GM21423 (cell line): ENCODE results near the gene RAPSN.

Source experiments
- ATAC-seq: cut with Tn5 transposase; IDR thresholded peaks from one replicate; pipeline ENCODE4 v1.9.1; 2021; ENCODE audit warnings: mild to moderate bottlenecking, moderate library complexity; ENCODE audit not compliant: unreplicated experiment

The RAPSN gene

GRCh38 chr11:47448566-47449427, at the start of gene RAPSN:
RAPSN (minus strand) TSS chr11:47449136; CDS start chr11:47448964, 172 bp downstream.
- ATAC-seq = no peak

- ATAC-seq = no peak
These were observed 49.2 kb upstream of the RAPSN start for GRCh38 chr11:47498149-47498548.

GRCh38 chr11:47496808-47497207, 47.9 kb upstream of the RAPSN start:
- ATAC-seq = no peak

- no peak for ATAC-seq
These were observed 46.9 kb upstream of the RAPSN start for GRCh38 chr11:47495856-47496217.

GRCh38 chr11:47495011-47495855, 46.3 kb upstream of the RAPSN start:
- no peak for ATAC-seq

GRCh38 chr11:47489395-47489755, 40.4 kb upstream of the RAPSN start:
- no peak for ATAC-seq

GRCh38 chr11:47488674-47489394, 39.9 kb upstream of the RAPSN start:
- ATAC-seq = no peak

GRCh38 chr11:47488111-47488510, 39.2 kb upstream of the RAPSN start:
- no peak for ATAC-seq

- no peak for ATAC-seq
These were observed 38.5 kb upstream of the RAPSN start for GRCh38 chr11:47487421-47487820.

GRCh38 chr11:47485107-47485506, 36.2 kb upstream of the RAPSN start:
- no peak for ATAC-seq

- no peak for ATAC-seq
These were observed 34.5 kb upstream of the RAPSN start for GRCh38 chr11:47483457-47483856.

- no peak for ATAC-seq
These were observed 31.8 kb upstream of the RAPSN start for GRCh38 chr11:47480762-47481161.

GRCh38 chr11:47478651-47479329, 29.9 kb upstream of the RAPSN start:
- no peak for ATAC-seq

GRCh38 chr11:47477753-47478152, 28.8 kb upstream of the RAPSN start:
- no peak for ATAC-seq

- ATAC-seq = no peak
These were observed 28.4 kb upstream of the RAPSN start for GRCh38 chr11:47477323-47477722.

- ATAC-seq = no peak
These were observed 21.7 kb upstream of the RAPSN start for GRCh38 chr11:47470671-47471070.

GRCh38 chr11:47469361-47470179, 20.6 kb upstream of the RAPSN start:
- ATAC-seq = no peak

- ATAC-seq = no peak
These were observed 19.8 kb upstream of the RAPSN start for GRCh38 chr11:47468598-47469214.

- ATAC-seq = no peak
These were observed 18.4 kb upstream of the RAPSN start for GRCh38 chr11:47467357-47467756.
